Trophoblast cell (in vitro differentiated cells and primary cell): Measurements from ENCODE around the gene POLR1D.

Experiments used
- DNase-seq, 2 donors: peaks; one replicate each; pipeline ENCODE4 v3.0.0-alpha.2; 2016
- H2AFZ ChIP-seq: 2 replicates; pipeline ENCODE4 v1.6.1; 2013; ENCODE audit warnings: low read length, moderate library complexity, mild to moderate bottlenecking; ENCODE audit not compliant: insufficient read depth, poor library complexity
- H2AK5ac ChIP-seq: 2 replicates; pipeline ENCODE4 v1.6.1; 2013; ENCODE audit warnings: mild to moderate bottlenecking, low read length
- H2BK120ac ChIP-seq: 2 replicates; pipeline ENCODE4 v1.6.1; 2013; ENCODE audit warnings: low read length, mild to moderate bottlenecking, moderate library complexity; ENCODE audit not compliant: insufficient read depth, poor library complexity
- H2BK12ac ChIP-seq: 2 replicates; pipeline ENCODE4 v1.6.1; 2013; ENCODE audit warnings: mild to moderate bottlenecking, low read length, moderate library complexity
- H2BK5ac ChIP-seq: 2 replicates; pipeline ENCODE4 v1.6.1; 2013; ENCODE audit warnings: low read length, low read depth, moderate library complexity, mild to moderate bottlenecking; ENCODE audit not compliant: poor library complexity
- H3K14ac ChIP-seq: 2 replicates; pipeline ENCODE4 v1.6.1; 2013; ENCODE audit warnings: mild to moderate bottlenecking, low read length
- H3K18ac ChIP-seq: 2 replicates; pipeline ENCODE4 v1.6.1; 2013; ENCODE audit warnings: mild to moderate bottlenecking, low read length
- H3K23ac ChIP-seq: 2 replicates; pipeline ENCODE4 v1.6.1; 2013; ENCODE audit warnings: low read length
- H3K27ac ChIP-seq: 2 replicates; pipeline ENCODE4 v1.5.1; 2013; ENCODE audit warnings: low read depth, mild to moderate bottlenecking, inconsistent platforms, low read length, moderate library complexity
- H3K27me3 ChIP-seq: 2 replicates; pipeline ENCODE4 v1.6.1; 2013; ENCODE audit warnings: inconsistent platforms, mild to moderate bottlenecking, low read length, moderate library complexity; ENCODE audit not compliant: insufficient read depth
- H3K36me3 ChIP-seq, 2 experiments: 1 replicate in 1 of 2; 2 replicates in 1 of 2; pipeline ENCODE4 v1.6.1; 2013; ENCODE audit warnings: low read length in 2 of 2, mild to moderate bottlenecking in 2 of 2, moderate library complexity in 1 of 2; ENCODE audit not compliant: insufficient read depth in 2 of 2, control insufficient read depth in 1 of 2
- H3K4ac ChIP-seq: 2 replicates; pipeline ENCODE4 v1.6.1; 2013; ENCODE audit warnings: low read depth, mild to moderate bottlenecking, low read length, moderate library complexity
- H3K4me1 ChIP-seq, 2 experiments: 1 replicate in 1 of 2; 2 replicates in 1 of 2; pipeline ENCODE4 v1.6.1; 2013; ENCODE audit warnings: low read length in 2 of 2, mild to moderate bottlenecking in 2 of 2, moderate library complexity in 1 of 2; ENCODE audit not compliant: insufficient read depth in 2 of 2, control insufficient read depth in 1 of 2
- H3K4me2 ChIP-seq: 2 replicates; pipeline ENCODE4 v1.6.1; 2013; ENCODE audit warnings: inconsistent platforms, mild to moderate bottlenecking, low read length, moderate library complexity
- H3K4me3 ChIP-seq: 2 replicates; pipeline ENCODE4 v1.5.1; 2013; ENCODE audit warnings: mild to moderate bottlenecking, low read depth, low read length, inconsistent platforms
- H3K79me1 ChIP-seq: one replicate; pipeline ENCODE4 v1.6.1; 2013; ENCODE audit warnings: low read length
- H3K79me2 ChIP-seq: 2 replicates; pipeline ENCODE4 v1.6.1; 2013; ENCODE audit warnings: low read length, mild to moderate bottlenecking; ENCODE audit not compliant: control insufficient read depth, insufficient read depth, poor library complexity
- H3K9ac ChIP-seq: 2 replicates; pipeline ENCODE4 v1.6.1; 2013; ENCODE audit warnings: mild to moderate bottlenecking, low read length
- H3K9me3 ChIP-seq: 2 replicates; pipeline ENCODE4 v1.6.1; 2013; ENCODE audit warnings: low read depth, mild to moderate bottlenecking, control low read depth, inconsistent platforms, low read length; ENCODE audit not compliant: insufficient read depth
- H4K12ac ChIP-seq: 2 replicates; pipeline ENCODE4 v1.6.1; 2013; ENCODE audit warnings: low read depth, mild to moderate bottlenecking, low read length, moderate library complexity
- H4K8ac ChIP-seq: 2 replicates; pipeline ENCODE4 v1.6.1; 2013; ENCODE audit warnings: low read depth, mild to moderate bottlenecking, low read length, moderate library complexity
- H4K91ac ChIP-seq: one replicate; pipeline ENCODE4 v1.6.1; 2013; ENCODE audit warnings: low read depth, mild to moderate bottlenecking, low read length, moderate library complexity
- WGBS: extraction: QIAGEN DNeasy Blood & Tissue Kit; methylation state at CpG from one replicate; pipeline ENCODE4 v1.1.7; 2013; ENCODE audit warnings: missing lambda C conversion rate; ENCODE audit not compliant: insufficient read length, insufficient coverage; ENCODE audit errors: extremely low coverage; 5-methylcytosine and 5-hydroxymethylcytosine counted together

POLR1D gene

GRCh38 chr13:27599845-27600553 lies 21.7 kb upstream of the POLR1D start:
- Histone ChIP-seq H3K27me3 (no peaks in the 10 kb centered on the region), H3K27ac (no peak overlapping the region), H4K91ac (no peak overlapping the region), H3K79me2 (peaks cover 3% of the 10 kb centered on the region), H3K4me1 (peaks cover 0 to 2% of the 10 kb centered on the region in 2 experiments), H3K23ac (no peak overlapping the region), H2BK12ac (no peak overlapping the region), H3K9ac (no peak overlapping the region), H2AK5ac (no peak overlapping the region), H3K36me3 (no peaks in the 10 kb centered on the region), H2BK120ac (no peak overlapping the region), H2BK5ac (no peak overlapping the region), H4K12ac (no peak overlapping the region), H3K79me1 (no peaks in the 10 kb centered on the region), H3K18ac (no peak overlapping the region), H4K8ac (no peak overlapping the region), H3K4me3 (no peak overlapping the region), H3K4me2 (no peak overlapping the region), H2AFZ (no peak overlapping the region), H3K9me3 (no peaks in the 10 kb centered on the region), H3K4ac (no peak overlapping the region), H3K14ac (no peak overlapping the region)
- peak; percentile 50 to 98 for DNase-seq
- WGBS = no CpG with 5 or more reads among the region's 5 CpGs

- H3K4me3 ChIP-seq = no peak overlapping the region
- H4K8ac ChIP-seq = no peak overlapping the region
- H3K79me1 ChIP-seq = no peaks in the 10 kb centered on the region
- H3K27ac ChIP-seq = no peak overlapping the region
- H3K18ac ChIP-seq = no peak overlapping the region
- H2AK5ac ChIP-seq = no peak overlapping the region
- no peak overlapping the region for H4K12ac ChIP-seq
- H2AFZ ChIP-seq = no peak overlapping the region
- no CpG with 5 or more reads among the region's 1 CpG for WGBS
- H3K27me3 ChIP-seq = no peaks in the 10 kb centered on the region
- H3K14ac ChIP-seq = no peak overlapping the region
- peaks cover 0 to 2% of the 10 kb centered on the region in 2 experiments for H3K4me1 ChIP-seq
- no peak for DNase-seq
- no peak overlapping the region for H2BK5ac ChIP-seq
- H3K4ac ChIP-seq = no peak overlapping the region
- no peak overlapping the region for H3K23ac ChIP-seq
- no peak overlapping the region for H3K4me2 ChIP-seq
- no peaks in the 10 kb centered on the region for H3K9me3 ChIP-seq
- H2BK120ac ChIP-seq = no peak overlapping the region
- H2BK12ac ChIP-seq = no peak overlapping the region
- no peak overlapping the region for H3K9ac ChIP-seq
- peaks cover 3% of the 10 kb centered on the region for H3K79me2 ChIP-seq
- no peaks in the 10 kb centered on the region for H3K36me3 ChIP-seq
- no peak overlapping the region for H4K91ac ChIP-seq
Observed at GRCh38 chr13:27600711-27601110, 21.0 kb upstream of the POLR1D start.

GRCh38 chr13:27601208-27601607 lies 20.5 kb upstream of the POLR1D start:
- H2BK5ac ChIP-seq = no peak overlapping the region
- no CpG with 5 or more reads among the region's 2 CpGs for WGBS
- no peak overlapping the region for H3K23ac ChIP-seq
- H3K79me2 ChIP-seq = peaks cover 3% of the 10 kb centered on the region
- H4K12ac ChIP-seq = no peak overlapping the region
- H4K91ac ChIP-seq = no peak overlapping the region
- no peaks in the 10 kb centered on the region for H3K79me1 ChIP-seq
- H2BK120ac ChIP-seq = no peak overlapping the region
- no peaks in the 10 kb centered on the region for H3K36me3 ChIP-seq
- H2BK12ac ChIP-seq = no peak overlapping the region
- H3K9me3 ChIP-seq = no peaks in the 10 kb centered on the region
- peaks cover 0 to 2% of the 10 kb centered on the region in 2 experiments for H3K4me1 ChIP-seq
- no peak overlapping the region for H3K4me2 ChIP-seq
- no peak overlapping the region for H4K8ac ChIP-seq
- no peak overlapping the region for H3K18ac ChIP-seq
- H3K14ac ChIP-seq = no peak overlapping the region
- no peak overlapping the region for H3K4me3 ChIP-seq
- no peak for DNase-seq
- no peak overlapping the region for H2AK5ac ChIP-seq
- H2AFZ ChIP-seq = no peak overlapping the region
- no peak overlapping the region for H3K27ac ChIP-seq
- H3K9ac ChIP-seq = no peak overlapping the region
- no peaks in the 10 kb centered on the region for H3K27me3 ChIP-seq
- no peak overlapping the region for H3K4ac ChIP-seq

GRCh38 chr13:27601803-27602202 lies 19.9 kb upstream of the POLR1D start:
- Histone ChIP-seq H3K4ac (no peak overlapping the region), H3K79me1 (no peaks in the 10 kb centered on the region), H3K14ac (no peak overlapping the region), H2AK5ac (no peak overlapping the region), H2BK5ac (no peak overlapping the region), H3K79me2 (peaks cover 3% of the 10 kb centered on the region), H4K12ac (no peak overlapping the region), H4K91ac (no peak overlapping the region), H3K23ac (no peak overlapping the region), H3K9ac (no peak overlapping the region), H2AFZ (no peak overlapping the region), H2BK12ac (no peak overlapping the region), H3K27me3 (no peaks in the 10 kb centered on the region), H3K4me1 (peaks cover 0 to 2% of the 10 kb centered on the region in 2 experiments), H4K8ac (no peak overlapping the region), H3K36me3 (no peaks in the 10 kb centered on the region), H3K27ac (no peak overlapping the region), H3K9me3 (no peaks in the 10 kb centered on the region), H3K18ac (no peak overlapping the region), H3K4me3 (no peak overlapping the region), H2BK120ac (no peak overlapping the region), H3K4me2 (no peak overlapping the region)
- DNase-seq = no peak
- no CpG with 5 or more reads among the region's 2 CpGs for WGBS
